ENCODE measurements around the gene DHDH. TPM values are rescaled to one million over a fixed set of nuclear protein-coding genes. Genes with fewer than 3 reads are reported as not detected.

DHDH gene
- total and polyA plus RNA-seq, 2 of the 13 experiments (the other 11 are each of a cell fraction or from before 2014, with no cell fraction given): 0.13 to 0.91 TPM

GRCh38 chr19:48961051-48961649 is 27.7 kb downstream of the DHDH start (continued):
- no peak for TF ChIP-seq ZHX2 (IDR thresholded peaks at IDR 0.05; ENCODE audit: low read depth)
- TF ChIP-seq ZHX2 (CRISPR knock-in tag; IDR thresholded peaks at IDR 0.05; ENCODE audit: borderline replicate concordance): no peak
- TF ChIP-seq PRPF4 (IDR thresholded peaks at IDR 0.05; ENCODE audit: low read depth, low read length, poor library complexity, severe bottlenecking): no peak
- no peak for TF ChIP-seq LRRFIP1 (CRISPR knock-in tag; conservative IDR thresholded peaks at IDR 0.05)
- TF ChIP-seq ZBTB10 (CRISPR knock-in tag; IDR thresholded peaks at IDR 0.05; ENCODE audit: borderline replicate concordance): no peak
- no peak for TF ChIP-seq ZNF761 (CRISPR knock-in tag; conservative IDR thresholded peaks at IDR 0.05)
- TF ChIP-seq ATF5 (CRISPR knock-in tag; IDR thresholded peaks at IDR 0.05; ENCODE audit: low read depth): no peak
- no peak for TF ChIP-seq TCF12 (IDR thresholded peaks at IDR 0.05)
- no peak for TF ChIP-seq TCF12 (CRISPR knock-in tag; IDR thresholded peaks at IDR 0.05)
- no peak for TF ChIP-seq SUZ12 (IDR thresholded peaks at IDR 0.05; ENCODE audit: low read depth, low read length)
- no peak for TF ChIP-seq ZNF20 (CRISPR knock-in tag; IDR thresholded peaks at IDR 0.05)
- no peak; the same call in 1 of the 2 replicates for TF ChIP-seq HNF4A (CRISPR knock-in tag; IDR thresholded peaks at IDR 0.05)
- no peak for TF ChIP-seq ZNF691 (CRISPR knock-in tag; IDR thresholded peaks at IDR 0.05; ENCODE audit: borderline replicate concordance, low read depth)
- no peak for TF ChIP-seq ZFP36L1 (CRISPR knock-in tag; IDR thresholded peaks at IDR 0.05)
- peak; percentile 19 for TF ChIP-seq SKI (IDR thresholded peaks at IDR 0.05; ENCODE audit: partially characterized antibody)
- TF ChIP-seq JARID2 (CRISPR knock-in tag; IDR thresholded peaks at IDR 0.05; ENCODE audit: insufficient replicate concordance): no peak
- TF ChIP-seq TOPORS (CRISPR knock-in tag; IDR thresholded peaks at IDR 0.05): no peak
